BJ (cell line): ENCODE measurements around the gene SIRPA. TPM values are rescaled to one million over a fixed set of nuclear protein-coding genes. Genes with fewer than 3 reads are reported as not detected.

ENCODE experiments used
- CTCF ChIA-PET: fragments of 350-600 bp; formaldehyde crosslinking; extraction: SDS; loops from one replicate; lab custom pipeline; 2021; ENCODE audit warnings: antibody characterized with exemption, inconsistent platforms; lab: Yijun Ruan, JAX
- POLR2A ChIA-PET: fragments of 300-600 bp; sonication (Branson Sonifier 250); formaldehyde crosslinking; extraction: SDS; loops from one replicate; lab custom pipeline; 2021; ENCODE audit warnings: antibody characterized with exemption; lab: Charles Lee
- DNase-seq: peaks from one replicate; pipeline ENCODE4 v3.0.0-alpha.2; 2011; ENCODE audit warnings: low read depth
- H3K27me3 ChIP-seq: 2 replicates; pipeline ENCODE4 v1.6.0; 2011; ENCODE audit warnings: low read length; ENCODE audit not compliant: control insufficient read depth, insufficient read depth
- H3K36me3 ChIP-seq: 2 replicates; pipeline ENCODE4 v1.5.1; 2011; ENCODE audit warnings: low read length; ENCODE audit not compliant: control insufficient read depth, insufficient read depth
- H3K4me3 ChIP-seq: 2 replicates; pipeline ENCODE4 v1.5.1; 2011; ENCODE audit warnings: low read depth, mild to moderate bottlenecking, control low read depth, low read length
- polyA plus RNA-seq: library from polyadenylated mRNA; depleted of rRNA; stranded (reverse); fragments of >200 nt; gene quantifications from 2 replicates; pipeline ENCODE4 v1.2.3, GENCODE V29; 2011
- TF ChIP-seq, protein P1 (sequence below): IDR thresholded peaks from 2 replicates; pipeline ENCODE4 v1.5.1; 2011; ENCODE audit warnings: low read depth, mild to moderate bottlenecking, control low read depth, inconsistent platforms, low read length, moderate library complexity; ENCODE audit not compliant: insufficient read depth

SIRPA gene
- polyA plus RNA-seq, 1 experiment, result 34.1 TPM

- POLR2A ChIA-PET, result no interaction called here
- TF ChIP-seq, protein P1, sequence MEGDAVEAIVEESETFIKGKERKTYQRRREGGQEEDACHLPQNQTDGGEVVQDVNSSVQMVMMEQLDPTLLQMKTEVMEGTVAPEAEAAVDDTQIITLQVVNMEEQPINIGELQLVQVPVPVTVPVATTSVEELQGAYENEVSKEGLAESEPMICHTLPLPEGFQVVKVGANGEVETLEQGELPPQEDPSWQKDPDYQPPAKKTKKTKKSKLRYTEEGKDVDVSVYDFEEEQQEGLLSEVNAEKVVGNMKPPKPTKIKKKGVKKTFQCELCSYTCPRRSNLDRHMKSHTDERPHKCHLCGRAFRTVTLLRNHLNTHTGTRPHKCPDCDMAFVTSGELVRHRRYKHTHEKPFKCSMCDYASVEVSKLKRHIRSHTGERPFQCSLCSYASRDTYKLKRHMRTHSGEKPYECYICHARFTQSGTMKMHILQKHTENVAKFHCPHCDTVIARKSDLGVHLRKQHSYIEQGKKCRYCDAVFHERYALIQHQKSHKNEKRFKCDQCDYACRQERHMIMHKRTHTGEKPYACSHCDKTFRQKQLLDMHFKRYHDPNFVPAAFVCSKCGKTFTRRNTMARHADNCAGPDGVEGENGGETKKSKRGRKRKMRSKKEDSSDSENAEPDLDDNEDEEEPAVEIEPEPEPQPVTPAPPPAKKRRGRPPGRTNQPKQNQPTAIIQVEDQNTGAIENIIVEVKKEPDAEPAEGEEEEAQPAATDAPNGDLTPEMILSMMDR, result no peak
These were observed 39.5 kb upstream of the SIRPA start for GRCh38 chr20:1855690-1856089.

GRCh38 chr20:1856424-1856823 lies 38.8 kb upstream of the SIRPA start:
- DNase-seq, result no peak
- Histone ChIP-seq H3K4me3 (no peak overlapping the region), H3K36me3 (no peaks in the 10 kb centered on the region), H3K27me3 (no peaks in the 10 kb centered on the region; the same call in 1 of the 2 replicates)
- ChIA-PET POLR2A (no interaction called here), CTCF (interaction anchor here (1.0 to 1.2 kb wide), 4 partner anchors 14 to 54 kb away, joined by 3 read pairs; no protein-coding TSS in a partner anchor)
- TF ChIP-seq, protein P1, result no peak

More at GRCh38 chr20:1855690-1856089, 39.5 kb upstream of the SIRPA start:
- no peaks in the 10 kb centered on the region; the same call in 1 of the 2 replicates for H3K27me3 ChIP-seq
- no peaks in the 10 kb centered on the region for H3K36me3 ChIP-seq
- no peak for DNase-seq
- CTCF ChIA-PET, result interaction anchor here (1.0 to 1.2 kb wide), 4 partner anchors 15 to 53 kb away, joined by 3 read pairs; no protein-coding TSS in a partner anchor
- no peak overlapping the region for H3K4me3 ChIP-seq

DNA sequence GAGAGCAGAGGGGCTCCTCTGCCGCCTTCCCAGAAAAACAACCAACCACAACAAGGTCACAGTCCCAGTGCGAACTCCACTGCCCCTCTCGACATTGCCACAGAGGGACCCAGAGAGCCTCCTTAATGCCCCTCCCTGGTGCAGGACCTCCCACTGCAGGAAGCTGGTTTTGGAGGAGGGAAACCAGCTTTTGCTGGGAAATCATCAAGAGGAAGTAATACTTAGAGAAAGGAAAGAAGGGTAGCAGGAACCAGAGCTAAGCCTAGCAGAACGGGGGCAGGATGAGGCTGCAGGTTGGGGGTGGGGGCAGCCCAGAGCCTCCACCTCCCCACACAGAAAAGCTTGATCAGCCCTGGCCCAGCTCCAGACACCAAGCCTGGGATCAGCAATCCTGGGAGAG lies 37.7 kb upstream of the SIRPA start:
- no peak overlapping the region for H3K4me3 ChIP-seq
- ChIA-PET CTCF (interaction anchor here (1.2 kb wide), 1 partner anchor 13 kb away, joined by 3 read pairs; no protein-coding TSS in a partner anchor), POLR2A (no interaction called here)
- DNase-seq, result no peak
- TF ChIP-seq, protein P1, result no peak
- no peaks in the 10 kb centered on the region for H3K36me3 ChIP-seq
- H3K27me3 ChIP-seq, result no peaks in the 10 kb centered on the region; the same call in none of the 2 replicates

DNA sequence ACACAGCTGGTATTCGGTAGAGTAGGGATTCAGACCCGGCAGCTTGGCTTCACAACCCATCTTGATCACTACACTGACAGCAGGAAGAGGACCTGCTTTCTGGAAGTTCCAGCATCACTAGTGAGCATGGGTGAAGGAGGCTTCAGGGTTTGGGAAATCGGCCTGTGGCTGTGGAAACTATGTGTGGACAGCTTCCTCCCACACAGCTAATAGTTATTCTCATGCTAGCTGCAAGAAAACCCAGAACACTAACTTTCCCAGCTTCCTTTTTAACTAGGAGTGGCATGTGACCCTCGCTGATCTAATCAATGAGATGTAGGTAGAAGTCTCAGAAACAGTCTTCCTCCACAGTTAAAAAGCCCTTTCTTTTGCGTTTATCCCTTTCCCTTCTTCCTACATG lies 36.3 kb upstream of the SIRPA start:
- H3K27me3 ChIP-seq, result no peaks in the 10 kb centered on the region; the same call in none of the 2 replicates
- ChIA-PET CTCF (interaction anchor here (1.2 kb wide), 1 partner anchor 9 kb away, joined by 5 read pairs; no protein-coding TSS in a partner anchor), POLR2A (no interaction called here)
- no peak overlapping the region for H3K4me3 ChIP-seq
- DNase-seq, result no peak
- TF ChIP-seq, protein P1, result no peak
- no peaks in the 10 kb centered on the region for H3K36me3 ChIP-seq

DNA sequence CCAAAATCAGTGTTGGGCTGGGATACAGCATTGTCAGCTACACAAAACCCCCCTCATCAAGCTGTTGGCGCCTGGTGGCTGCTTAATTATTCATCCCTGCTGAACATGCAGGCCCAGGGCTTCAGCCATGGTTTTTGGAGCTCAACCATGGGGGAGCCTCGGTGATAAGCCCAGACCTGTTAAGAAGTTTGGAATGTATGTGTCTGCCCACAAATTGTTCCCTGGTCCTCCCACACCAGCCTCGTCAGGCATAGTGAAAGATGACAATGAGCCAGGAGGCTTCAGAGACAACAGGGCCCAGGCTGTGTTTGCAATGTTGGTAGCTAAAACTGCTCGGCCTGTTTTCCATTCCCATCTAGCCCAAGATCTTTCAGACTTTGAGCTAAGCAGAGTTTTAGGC lies 34.8 kb upstream of the SIRPA start:
- CTCF ChIA-PET, result interaction anchor here (1.0 kb wide), 1 partner anchor 9 kb away, joined by 6 read pairs; no protein-coding TSS in a partner anchor
- H3K27me3 ChIP-seq, result no peaks in the 10 kb centered on the region; the same call in 1 of the 2 replicates

More for the DNA sequence above, 34.8 kb upstream of the SIRPA start:
- POLR2A ChIA-PET, result interaction anchor here (0.7 to 1.5 kb wide), 2 partner anchors 30 to 51 kb away, joined by 3 read pairs; no protein-coding TSS in a partner anchor
- TF ChIP-seq, protein P1, result no peak
- H3K36me3 ChIP-seq, result no peaks in the 10 kb centered on the region
- H3K4me3 ChIP-seq, result no peak overlapping the region
- no peak for DNase-seq
